GM12873 (cell line): ENCODE measurements around the gene RRAS.

ENCODE experiments used
- CTCF ChIP-seq: IDR thresholded peaks from 2 replicates; pipeline ENCODE4 v1.5.1; 2012; ENCODE audit warnings: low read depth, mild to moderate bottlenecking, moderate library complexity, low read length, control low read depth; ENCODE audit not compliant: insufficient read depth; ENCODE audit errors: missing control alignments

Gene RRAS

GRCh38 chr19:49591731-49592485, 48.0 kb downstream of the RRAS start:
- no peak for TF ChIP-seq CTCF

- TF ChIP-seq CTCF, result no peak
Observed at GRCh38 chr19:49590971-49591730, 48.8 kb downstream of the RRAS start, which contains the start of gene PRR12. Gene PRR12, plus strand, starts transcription at chr19:49591182. Its CDS starts 473 bp downstream, at chr19:49591655.

- peak; percentile 31 for TF ChIP-seq CTCF
Observed at GRCh38 chr19:49590071-49590970, 49.6 kb downstream of the RRAS start.

GRCh38 chr19:49589502-49589905, 50.4 kb downstream of the RRAS start:
- no peak for TF ChIP-seq CTCF

- no peak for TF ChIP-seq CTCF
Observed at GRCh38 chr19:49588365-49589122, 51.4 kb downstream of the RRAS start.

GRCh38 chr19:49587227-49587626, 52.7 kb downstream of the RRAS start:
- no peak for TF ChIP-seq CTCF
